H9 (cell line): ENCODE results near the gene SAMD14. TPM values are rescaled to one million over a fixed set of nuclear protein-coding genes. Genes with fewer than 3 reads are reported as not detected.

Experiments used
- DNase-seq: peaks from one replicate; pipeline ENCODE4 v3.0.0-alpha.2; 2017
- H2AFZ ChIP-seq: one replicate; pipeline ENCODE4 v1.6.1; 2013; ENCODE audit warnings: mild to moderate bottlenecking, low read length, control low read depth, moderate library complexity
- H2AK5ac ChIP-seq: 2 replicates; pipeline ENCODE4 v1.6.1; 2013; ENCODE audit warnings: low read length, control low read depth, mixed read lengths; ENCODE audit not compliant: insufficient read length
- H2BK120ac ChIP-seq: one replicate; pipeline ENCODE4 v1.6.1; 2013; ENCODE audit warnings: low read depth, mild to moderate bottlenecking, low read length, control low read depth, inconsistent platforms; ENCODE audit not compliant: poor library complexity, severe bottlenecking
- H2BK12ac ChIP-seq: 2 replicates; pipeline ENCODE4 v1.6.1; 2013; ENCODE audit warnings: low read length, control low read depth, mixed read lengths, low read depth; ENCODE audit not compliant: insufficient read length
- H2BK15ac ChIP-seq: 2 replicates; pipeline ENCODE4 v1.6.1; 2013; ENCODE audit warnings: low read depth, low read length, control low read depth
- H2BK20ac ChIP-seq: one replicate; pipeline ENCODE4 v1.6.1; 2013; ENCODE audit warnings: low read depth, mild to moderate bottlenecking, low read length, control low read depth, inconsistent platforms; ENCODE audit not compliant: poor library complexity, severe bottlenecking
- H2BK5ac ChIP-seq: 2 replicates; pipeline ENCODE4 v1.6.1; 2013; ENCODE audit warnings: low read length, control low read depth, mixed read lengths; ENCODE audit not compliant: insufficient read length
- H3K14ac ChIP-seq: 2 replicates; pipeline ENCODE4 v1.6.1; 2013; ENCODE audit warnings: low read length, control low read depth; ENCODE audit not compliant: insufficient read depth
- H3K18ac ChIP-seq: 2 replicates; pipeline ENCODE4 v1.6.1; 2013; ENCODE audit warnings: low read depth, mild to moderate bottlenecking, mixed read lengths, low read length, control low read depth; ENCODE audit not compliant: insufficient read length
- H3K23ac ChIP-seq: 2 replicates; pipeline ENCODE4 v1.6.1; 2013; ENCODE audit warnings: low read length, control low read depth, mixed read lengths, low read depth; ENCODE audit not compliant: insufficient read length
- H3K23me2 ChIP-seq: 2 replicates; pipeline ENCODE4 v1.6.1; 2013; ENCODE audit warnings: low read depth, mild to moderate bottlenecking, mixed read lengths, low read length, control low read depth; ENCODE audit not compliant: insufficient read length, poor library complexity, severe bottlenecking
- H3K27ac ChIP-seq: 2 replicates; pipeline ENCODE4 v1.5.1; 2013; ENCODE audit warnings: low read length, control low read depth, mixed read lengths, low read depth; ENCODE audit not compliant: insufficient read length
- H3K27me3 ChIP-seq: 2 replicates; pipeline ENCODE4 v1.6.1; 2013; ENCODE audit warnings: low read length, control low read depth, inconsistent platforms; ENCODE audit not compliant: insufficient read depth
- H3K4ac ChIP-seq: 2 replicates; pipeline ENCODE4 v1.6.1; 2013; ENCODE audit warnings: low read depth, mild to moderate bottlenecking, control low read depth, inconsistent platforms, low read length, moderate library complexity
- H3K4me1 ChIP-seq: 2 replicates; pipeline ENCODE4 v1.6.1; 2013; ENCODE audit warnings: low read length, control low read depth, inconsistent platforms; ENCODE audit not compliant: insufficient read depth
- H3K4me2 ChIP-seq: 2 replicates; pipeline ENCODE4 v1.6.1; 2013; ENCODE audit warnings: low read length, control low read depth, mixed read lengths; ENCODE audit not compliant: insufficient read length, insufficient read depth
- H3K56ac ChIP-seq: 2 replicates; pipeline ENCODE4 v1.6.1; 2013; ENCODE audit warnings: low read depth, mild to moderate bottlenecking, mixed read lengths, low read length, control low read depth; ENCODE audit not compliant: insufficient read length
- H3K79me1 ChIP-seq: 2 replicates; pipeline ENCODE4 v1.6.1; 2013; ENCODE audit warnings: low read depth, mild to moderate bottlenecking, moderate library complexity, low read length, control low read depth, inconsistent platforms; ENCODE audit not compliant: insufficient read depth, poor library complexity, severe bottlenecking
- H3K79me2 ChIP-seq: 2 replicates; pipeline ENCODE4 v1.6.1; 2013; ENCODE audit warnings: low read length, control low read depth, inconsistent platforms; ENCODE audit not compliant: insufficient read depth
- H3K9ac ChIP-seq: 2 replicates; pipeline ENCODE4 v1.6.1; 2013; ENCODE audit warnings: low read length, control low read depth, mixed read lengths; ENCODE audit not compliant: insufficient read length; ENCODE audit errors: extremely low read depth
- H3K9me3 ChIP-seq: one replicate; pipeline ENCODE4 v1.6.1; 2013; ENCODE audit warnings: low read depth, low read length, inconsistent platforms; ENCODE audit not compliant: control insufficient read depth
- H3T11ph ChIP-seq: one replicate; pipeline ENCODE4 v1.6.1; 2013; ENCODE audit warnings: mild to moderate bottlenecking, low read length, control low read depth, inconsistent platforms
- H4K20me1 ChIP-seq: one replicate; pipeline ENCODE4 v1.6.1; 2013; ENCODE audit not compliant: control insufficient read depth, insufficient read length, insufficient read depth
- H4K5ac ChIP-seq: 2 replicates; pipeline ENCODE4 v1.6.1; 2013; ENCODE audit warnings: low read depth, mild to moderate bottlenecking, mixed read lengths, low read length, control low read depth; ENCODE audit not compliant: insufficient read length
- H4K8ac ChIP-seq: replicated peaks from 2 replicates; pipeline ENCODE4 v1.6.1; 2013; ENCODE audit warnings: low read length, control low read depth, mixed read lengths, low read depth; ENCODE audit not compliant: insufficient read length
- H4K91ac ChIP-seq: 2 replicates; pipeline ENCODE4 v1.6.1; 2013; ENCODE audit warnings: low read depth, mild to moderate bottlenecking, moderate library complexity, mixed read lengths, low read length, control low read depth; ENCODE audit not compliant: insufficient read length
- H3K27ac Mint-ChIP-seq, 3 experiments: 2 replicates in 2 of 3; 3 replicates in 1 of 3; pipeline ENCODE4 v1.8.0; 2020 to 2021; ENCODE audit warnings: mixed read lengths in 3 of 3, mild to moderate bottlenecking in 1 of 3, moderate library complexity in 1 of 3
- H3K27me3 Mint-ChIP-seq: 2 replicates; pipeline ENCODE4 v1.8.0; 2021; ENCODE audit warnings: low read depth, mild to moderate bottlenecking, moderate library complexity, mixed read lengths
- H3K36me3 Mint-ChIP-seq, 3 experiments: 2 replicates in 2 of 3; 3 replicates in 1 of 3; pipeline ENCODE4 v1.8.0; 2020 to 2021; ENCODE audit warnings: low read depth in 3 of 3, mixed read lengths in 3 of 3; ENCODE audit not compliant: insufficient read depth in 1 of 3
- H3K4me1 Mint-ChIP-seq, 2 experiments: 2 replicates each; pipeline ENCODE4 v1.8.0; 2020; ENCODE audit warnings: mixed read lengths in 2 of 2
- H3K4me3 Mint-ChIP-seq, 2 experiments: 2 replicates in 1 of 2; 3 replicates in 1 of 2; pipeline ENCODE4 v1.8.0; 2020 to 2021; ENCODE audit warnings: mild to moderate bottlenecking in 2 of 2, mixed read lengths in 2 of 2, moderate library complexity in 1 of 2
- H3K9me3 Mint-ChIP-seq, 2 experiments: 2 replicates in 1 of 2; 3 replicates in 1 of 2; pipeline ENCODE4 v1.8.0; 2020; ENCODE audit warnings: mild to moderate bottlenecking in 2 of 2, mixed read lengths in 2 of 2, moderate library complexity in 1 of 2
- WGBS: extraction: QIAGEN DNeasy Blood & Tissue Kit; methylation state at CpG from one replicate; pipeline ENCODE4 v1.1.7; 2013; ENCODE audit warnings: missing lambda C conversion rate, low lambda C conversion rate, mixed read lengths; ENCODE audit not compliant: insufficient read length; ENCODE audit errors: extremely low coverage; 5-methylcytosine and 5-hydroxymethylcytosine counted together
- total RNA-seq: library from RNA; stranded (reverse); gene quantifications from 2 replicates; pipeline ENCODE4 v1.2.1, GENCODE V29; 2021
- TF ChIP-seq, protein P1 (sequence below): fragments of 200-600 bp; sonication (generic); conservative IDR thresholded peaks from 3 replicates; pipeline ENCODE4 v1.8.0; 2021; ENCODE audit warnings: antibody characterized with exemption, mild to moderate bottlenecking

The SAMD14 gene
- total RNA-seq, 1 experiment from 2014 or later: 5.9 TPM

GRCh38 chr17:50095626-50096037, 34.3 kb downstream of the SAMD14 start:
- Histone ChIP-seq H2AFZ (no peak overlapping the region), H2BK5ac (no peak overlapping the region), H3K27me3 (no peaks in the 10 kb centered on the region), H4K91ac (no peak overlapping the region), H2BK20ac (no peak overlapping the region), H4K5ac (no peak overlapping the region), H3K23ac (no peak overlapping the region), H3K79me1 (no peaks in the 10 kb centered on the region), H3K56ac (no peak overlapping the region), H3T11ph (no peak overlapping the region), H3K4ac (no peak overlapping the region), H3K9me3 (no peaks in the 10 kb centered on the region), H4K8ac (no peak overlapping the region), H3K9ac (no peak overlapping the region), H2BK15ac (no peak overlapping the region), H2AK5ac (no peak overlapping the region), H3K4me1 (no peaks in the 10 kb centered on the region), H4K20me1 (no peaks in the 10 kb centered on the region), H3K23me2 (peaks cover 12% of the 10 kb centered on the region), H3K27ac (no peak overlapping the region), H2BK12ac (no peak overlapping the region), H3K79me2 (no peaks in the 10 kb centered on the region), H3K14ac (no peak overlapping the region), H3K18ac (no peak overlapping the region), H3K4me2 (peak overlapping the region; percentile 64), H2BK120ac (no peak overlapping the region)
- no peaks in the 10 kb centered on the region for H3K9me3 Mint-ChIP-seq
- H3K27me3 Mint-ChIP-seq: peaks cover 2% of the 10 kb centered on the region; the same call in 1 of the 2 replicates
- DNase-seq: no peak
- H3K4me3 Mint-ChIP-seq: peak overlapping the region; percentile 93 to 99
- peak overlapping the region in 2 of 3 experiments; percentile 34 to 47; a peak in 2 of 7 replicates for H3K27ac Mint-ChIP-seq
- WGBS: no CpG with 5 or more reads among the region's 12 CpGs
- H3K36me3 Mint-ChIP-seq: peaks cover 0 to 8% (median 0%) of the 10 kb centered on the region in 3 experiments; a peak in 4 of 7 replicates
- TF ChIP-seq, protein P1, sequence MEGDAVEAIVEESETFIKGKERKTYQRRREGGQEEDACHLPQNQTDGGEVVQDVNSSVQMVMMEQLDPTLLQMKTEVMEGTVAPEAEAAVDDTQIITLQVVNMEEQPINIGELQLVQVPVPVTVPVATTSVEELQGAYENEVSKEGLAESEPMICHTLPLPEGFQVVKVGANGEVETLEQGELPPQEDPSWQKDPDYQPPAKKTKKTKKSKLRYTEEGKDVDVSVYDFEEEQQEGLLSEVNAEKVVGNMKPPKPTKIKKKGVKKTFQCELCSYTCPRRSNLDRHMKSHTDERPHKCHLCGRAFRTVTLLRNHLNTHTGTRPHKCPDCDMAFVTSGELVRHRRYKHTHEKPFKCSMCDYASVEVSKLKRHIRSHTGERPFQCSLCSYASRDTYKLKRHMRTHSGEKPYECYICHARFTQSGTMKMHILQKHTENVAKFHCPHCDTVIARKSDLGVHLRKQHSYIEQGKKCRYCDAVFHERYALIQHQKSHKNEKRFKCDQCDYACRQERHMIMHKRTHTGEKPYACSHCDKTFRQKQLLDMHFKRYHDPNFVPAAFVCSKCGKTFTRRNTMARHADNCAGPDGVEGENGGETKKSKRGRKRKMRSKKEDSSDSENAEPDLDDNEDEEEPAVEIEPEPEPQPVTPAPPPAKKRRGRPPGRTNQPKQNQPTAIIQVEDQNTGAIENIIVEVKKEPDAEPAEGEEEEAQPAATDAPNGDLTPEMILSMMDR: no peak
- peaks cover 20 to 27% of the 10 kb centered on the region in 2 experiments for H3K4me1 Mint-ChIP-seq
